EL (cell line): ENCODE results near the gene PRPF8.

ENCODE experiments used
- DNase-seq: peaks from one replicate; pipeline ENCODE4 v3.0.0-alpha.2; 2016

Gene PRPF8

DNA sequence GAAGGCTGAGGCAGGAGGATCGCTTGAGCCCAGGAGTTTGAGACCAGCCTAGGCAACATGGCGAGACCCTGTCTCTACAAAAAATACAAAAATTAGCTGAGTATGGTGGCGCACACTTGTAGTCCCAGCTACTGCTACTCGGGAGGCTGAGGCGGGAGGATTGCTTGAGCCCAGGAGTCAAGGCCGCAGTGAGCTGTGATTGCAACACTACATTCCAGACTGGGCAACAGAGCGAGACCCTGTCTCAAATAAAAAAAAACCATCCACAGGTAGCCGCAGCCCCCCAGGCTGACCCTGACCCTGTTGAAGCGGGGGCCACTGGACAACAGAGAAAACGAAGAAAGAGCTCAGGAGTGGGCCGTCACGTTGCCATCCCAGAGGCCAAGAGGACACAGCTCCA lies 60.0 kb downstream of the PRPF8 start:
- DNase-seq: no peak

DNA sequence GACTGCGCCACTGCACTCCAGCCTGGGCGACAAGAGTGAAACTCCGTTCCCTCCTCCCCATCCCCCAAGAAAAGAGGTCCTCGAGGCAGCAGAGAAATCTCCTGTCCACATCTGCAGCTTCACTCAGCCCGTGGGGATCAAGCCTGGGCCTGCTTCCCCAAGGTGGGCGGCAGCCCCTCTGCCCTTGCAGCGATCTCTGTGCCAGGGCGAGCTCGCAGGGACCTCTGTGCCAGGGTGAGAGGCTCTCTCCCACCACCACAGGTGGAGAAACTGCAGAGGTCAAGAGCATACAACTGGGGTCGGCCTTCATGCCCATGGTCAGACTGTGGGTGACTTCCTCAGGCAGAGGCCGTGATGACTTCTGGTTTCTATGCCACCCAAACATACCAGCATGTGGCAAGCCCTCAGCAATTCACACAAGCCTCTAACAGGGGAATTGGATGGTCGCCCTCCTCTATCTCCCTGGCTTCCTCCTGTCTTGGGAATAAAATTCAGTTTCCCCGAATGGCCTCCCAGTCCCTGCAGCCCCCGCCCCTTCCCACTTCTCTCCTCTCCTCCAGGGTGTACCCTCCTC lies 61.5 kb downstream of the PRPF8 start:
- DNase-seq: no peak

DNA sequence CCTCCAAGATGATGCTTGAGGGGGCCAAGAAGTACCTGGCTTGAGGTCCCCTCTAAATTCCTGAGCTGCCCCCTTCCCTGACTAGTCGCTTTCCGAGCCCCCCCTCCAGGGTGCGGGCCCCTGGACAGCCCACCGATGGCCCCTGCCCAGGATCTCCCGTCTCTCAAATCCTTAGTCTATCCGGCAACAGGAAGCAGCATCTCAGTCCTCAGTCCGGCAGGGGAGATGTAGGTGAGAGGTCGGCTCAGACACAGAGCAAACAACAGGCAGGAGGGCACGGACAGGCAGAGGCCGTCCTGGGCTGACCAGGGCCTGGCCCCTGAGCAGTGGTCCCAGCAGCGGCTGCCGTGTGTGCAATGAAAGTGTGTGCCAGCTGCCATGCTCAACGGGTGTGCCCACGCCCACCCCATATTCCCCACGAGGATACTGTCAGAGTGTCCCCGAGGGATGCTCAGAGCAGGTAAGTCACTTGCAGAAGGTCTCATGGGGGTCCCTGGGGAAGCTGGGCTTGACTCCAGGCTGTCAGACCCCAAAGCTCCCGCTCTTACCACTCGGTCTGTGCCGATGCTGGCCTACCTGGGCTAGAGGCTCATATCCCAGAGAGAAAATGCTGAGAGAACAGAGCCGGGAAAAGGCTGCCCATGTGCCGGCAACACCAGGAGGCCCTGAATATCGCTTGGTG lies 63.3 kb downstream of the PRPF8 start:
- DNase-seq: no peak

DNA sequence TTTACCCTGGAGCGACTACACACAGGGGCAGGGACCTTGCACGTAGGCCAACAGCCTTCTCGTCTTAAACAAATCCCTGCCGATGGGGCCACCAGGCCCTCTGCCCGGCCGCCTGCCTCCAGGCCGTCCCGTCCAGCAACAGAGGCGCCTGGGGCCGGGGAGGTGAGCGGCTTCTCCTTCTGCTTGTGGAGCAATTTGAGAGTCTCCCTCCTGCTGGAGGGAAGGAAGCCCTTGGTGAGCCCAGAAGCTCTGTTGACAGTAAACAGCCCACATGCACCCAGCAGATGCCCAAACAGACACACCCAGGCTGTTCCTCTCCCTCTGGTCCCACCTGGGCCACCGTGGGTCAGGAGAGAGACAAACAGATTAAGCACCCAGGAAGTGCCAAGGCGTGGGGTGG lies 64.2 kb downstream of the PRPF8 start:
- DNase-seq: no peak

DNA sequence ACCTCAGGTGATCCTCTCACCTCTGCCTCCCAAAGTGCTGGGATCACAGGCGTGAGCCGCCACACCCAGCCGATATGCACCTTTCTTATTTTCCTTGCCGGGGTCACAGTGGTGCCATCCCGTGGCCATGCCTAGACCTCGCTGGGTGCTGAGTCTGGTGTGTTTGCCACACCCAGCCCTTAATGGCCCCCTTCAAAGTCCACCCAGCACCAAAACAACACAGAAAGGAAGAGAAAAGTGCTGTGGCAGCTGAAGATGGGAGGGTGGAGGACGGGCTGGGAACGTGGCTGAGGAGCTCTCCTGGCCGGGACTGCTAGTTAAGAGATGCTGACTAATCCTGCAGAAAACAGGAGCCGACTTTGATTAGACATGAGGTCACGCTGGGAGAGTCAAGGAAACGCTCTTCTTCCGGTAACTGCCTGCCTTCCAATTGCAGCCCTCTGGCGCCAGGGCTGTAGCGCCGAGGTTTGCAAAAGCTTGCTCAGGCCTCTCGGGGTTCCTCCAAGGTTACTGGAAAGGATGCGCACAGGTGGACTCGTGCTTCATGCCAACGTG lies 67.0 kb downstream of the PRPF8 start:
- DNase-seq: peak; percentile 78

DNA sequence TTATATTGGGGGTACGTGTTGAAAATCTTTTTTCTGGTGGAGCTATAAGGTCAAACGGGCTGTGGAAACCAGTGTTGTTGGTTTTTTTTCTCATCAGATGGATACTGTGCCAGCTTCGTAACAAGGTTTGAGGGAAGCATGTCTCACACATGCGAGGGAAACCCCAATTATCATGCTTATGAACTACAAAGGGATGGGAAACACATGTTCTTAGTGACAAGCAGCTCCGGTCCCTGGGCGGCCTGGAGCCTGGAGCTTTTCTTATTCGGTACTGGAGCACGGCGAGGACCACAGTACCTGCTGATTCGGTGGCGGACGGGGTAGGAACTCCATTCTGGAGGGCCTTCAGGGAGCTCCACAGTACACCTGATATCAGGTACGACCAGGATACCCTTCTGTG lies 68.6 kb downstream of the PRPF8 start:
- no peak for DNase-seq

DNA sequence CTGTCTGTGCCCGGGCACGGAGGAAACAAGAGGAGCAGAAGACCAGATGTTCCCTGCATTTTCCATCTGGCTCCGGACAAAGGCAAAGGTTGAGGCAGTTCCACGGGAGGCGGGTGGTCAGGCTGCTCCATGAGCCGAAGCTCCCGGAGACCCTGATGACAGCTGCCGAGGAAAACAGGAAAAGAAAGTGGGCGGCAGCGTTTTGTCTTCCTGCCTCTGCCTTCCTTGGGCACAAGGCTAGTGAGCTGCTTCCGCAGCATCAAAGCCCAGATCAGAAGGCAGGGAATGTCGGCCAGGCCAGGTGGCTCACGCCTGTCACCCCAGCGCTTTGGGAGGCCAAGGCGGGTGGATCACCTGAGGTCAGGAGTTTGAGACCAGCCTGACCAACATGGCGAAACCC lies 72.3 kb downstream of the PRPF8 start:
- DNase-seq: no peak

DNA sequence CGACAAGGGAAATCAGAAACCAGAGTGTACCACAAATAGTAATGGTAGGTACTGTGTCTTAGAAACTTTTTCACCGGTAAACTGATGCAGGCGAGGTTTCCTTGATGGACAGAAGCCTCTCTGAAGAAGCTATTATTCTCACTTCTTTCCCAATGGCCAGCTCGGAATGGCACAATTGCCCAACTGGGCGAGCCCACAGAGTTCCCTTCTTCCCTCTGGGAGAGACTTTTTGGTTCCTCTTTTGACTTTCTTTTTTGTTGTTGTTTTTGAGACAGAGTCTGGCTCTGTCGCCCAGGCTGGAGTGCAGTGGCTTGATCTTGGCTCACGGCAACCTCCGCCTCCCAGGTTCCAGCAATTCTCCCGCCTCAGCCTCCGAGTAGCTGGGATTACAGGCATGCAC lies 73.0 kb downstream of the PRPF8 start:
- no peak for DNase-seq

DNA sequence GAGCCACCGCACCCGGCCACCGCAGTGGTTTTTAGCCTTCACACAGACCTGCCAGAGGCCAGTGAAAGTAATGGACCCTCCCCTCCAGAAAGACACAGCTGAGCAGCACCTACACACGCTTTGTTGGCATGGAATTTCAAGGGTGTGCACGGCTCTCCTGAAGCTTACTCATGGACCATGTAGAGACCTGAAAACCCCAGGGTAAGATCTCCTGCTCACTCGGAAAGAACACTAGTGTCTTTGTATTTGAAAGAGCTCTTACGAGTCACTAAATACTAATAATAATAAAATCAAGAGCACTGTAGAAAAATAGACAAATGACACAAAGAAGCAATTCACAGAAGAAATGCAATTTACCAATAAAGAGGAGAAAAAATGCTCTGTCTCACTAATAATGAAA lies 76.0 kb downstream of the PRPF8 start:
- no peak for DNase-seq

DNA sequence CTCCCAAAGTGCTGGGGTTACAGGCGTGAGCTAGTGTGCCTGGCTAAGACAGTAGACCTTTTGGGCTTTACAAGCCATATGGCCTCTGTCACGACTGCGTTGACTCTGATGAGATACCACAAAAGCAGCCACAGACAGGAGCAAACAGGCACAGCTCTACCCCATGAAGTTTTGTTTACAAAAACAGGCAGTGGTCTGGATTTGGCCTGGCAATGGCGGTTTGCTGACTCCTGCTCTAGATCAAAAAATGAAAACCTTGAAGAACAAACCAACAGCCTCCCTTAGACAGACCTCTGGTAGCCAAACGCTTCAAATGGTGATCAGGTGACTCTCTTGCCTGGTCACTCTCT lies 76.7 kb downstream of the PRPF8 start:
- no peak for DNase-seq

DNA sequence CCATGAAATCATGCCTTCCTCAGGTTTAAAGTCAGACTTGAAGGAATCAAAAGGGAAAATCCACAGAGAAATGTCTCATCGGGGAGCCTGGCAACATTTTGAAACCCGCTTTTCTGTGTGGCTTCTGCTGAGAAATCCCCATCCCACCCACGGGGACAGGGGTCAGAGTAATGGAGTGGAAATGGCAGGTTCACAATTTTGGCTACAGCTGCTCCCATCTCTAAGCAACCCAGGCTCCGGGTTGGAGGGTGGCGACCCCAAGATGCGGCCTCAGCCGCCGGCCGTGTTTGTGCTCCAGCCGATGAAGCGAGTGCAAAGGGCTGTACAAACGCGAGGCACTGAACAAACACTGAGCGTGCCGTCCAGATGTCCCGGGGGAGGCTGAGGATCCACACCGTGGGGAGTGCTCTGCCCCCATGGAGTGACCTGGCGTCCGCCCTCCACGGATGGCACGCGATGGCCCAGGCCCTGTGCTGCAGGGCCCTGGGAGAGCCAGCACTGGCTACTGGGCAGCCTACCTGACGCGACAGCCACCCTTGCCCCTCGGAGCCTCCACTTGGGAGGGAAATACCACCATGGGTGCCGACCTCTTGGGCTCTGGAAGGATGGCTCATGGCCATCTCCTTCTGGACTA lies 78.2 kb downstream of the PRPF8 start:
- no peak for DNase-seq

DNA sequence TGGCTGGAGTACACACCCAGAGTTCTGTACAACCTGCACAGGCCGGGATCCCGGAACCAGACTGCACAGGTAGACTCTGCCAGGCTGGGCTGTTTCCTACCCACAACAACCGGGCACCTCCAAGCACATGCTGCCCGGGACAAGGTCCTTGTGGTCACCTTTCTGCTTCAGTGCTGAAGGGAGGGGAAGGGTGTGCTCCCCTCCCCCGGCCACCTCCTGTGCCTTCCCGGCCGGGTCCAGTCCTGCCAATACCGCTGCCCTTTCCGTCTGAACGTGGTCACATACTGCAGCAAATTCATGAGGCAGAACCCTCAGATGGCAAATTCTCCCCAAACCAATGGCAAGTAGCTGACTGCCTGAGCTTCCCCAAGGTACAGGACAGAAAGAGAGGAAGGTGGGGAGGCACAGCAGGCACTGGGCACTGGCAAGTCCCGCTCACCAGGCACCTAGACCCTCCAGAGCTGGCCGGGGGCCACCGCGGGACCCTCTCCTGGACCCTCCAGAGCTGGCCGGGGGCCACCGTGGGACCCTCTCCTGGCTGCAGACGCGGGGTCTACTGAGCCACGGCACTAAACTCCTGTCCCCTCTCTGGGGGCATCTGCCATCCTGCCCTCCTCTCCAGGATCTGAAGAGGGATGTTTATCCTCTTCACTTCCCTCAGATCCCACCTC lies 78.9 kb downstream of the PRPF8 start:
- no peak for DNase-seq

DNA sequence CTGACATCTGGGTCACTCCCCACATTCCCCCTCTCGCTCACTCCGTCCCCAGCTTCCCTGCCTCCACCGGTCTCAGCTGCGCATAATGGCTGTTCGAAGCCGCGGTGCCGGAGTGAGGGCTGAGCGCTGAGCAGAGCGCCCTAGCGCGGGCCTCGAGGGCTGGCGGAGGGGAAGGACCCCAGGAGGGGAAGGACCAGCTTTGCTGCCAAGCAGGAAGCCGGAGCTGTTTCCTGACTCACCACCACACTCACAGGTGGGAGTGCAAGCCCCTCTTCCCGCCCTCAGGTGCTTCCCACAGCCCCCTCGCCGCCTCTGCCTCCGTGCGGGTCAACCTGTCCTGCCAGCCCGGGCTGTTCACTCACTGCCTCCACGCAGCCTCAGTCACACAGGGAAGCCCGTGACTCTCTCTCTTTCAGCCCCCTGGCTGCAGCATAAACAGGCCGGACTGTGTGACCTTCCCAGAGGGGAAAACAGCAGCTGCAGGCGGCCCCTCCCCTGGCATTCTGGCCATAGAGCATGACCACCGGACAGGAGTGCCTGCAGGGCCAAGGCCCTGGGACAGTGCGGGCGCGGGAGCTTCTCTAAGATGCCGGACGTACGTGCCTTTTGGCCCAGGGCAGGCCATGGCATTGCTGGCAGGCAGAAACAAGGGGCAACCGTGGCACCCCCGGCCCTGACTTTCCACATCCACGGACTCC lies 79.7 kb downstream of the PRPF8 start:
- no peak for DNase-seq

DNA sequence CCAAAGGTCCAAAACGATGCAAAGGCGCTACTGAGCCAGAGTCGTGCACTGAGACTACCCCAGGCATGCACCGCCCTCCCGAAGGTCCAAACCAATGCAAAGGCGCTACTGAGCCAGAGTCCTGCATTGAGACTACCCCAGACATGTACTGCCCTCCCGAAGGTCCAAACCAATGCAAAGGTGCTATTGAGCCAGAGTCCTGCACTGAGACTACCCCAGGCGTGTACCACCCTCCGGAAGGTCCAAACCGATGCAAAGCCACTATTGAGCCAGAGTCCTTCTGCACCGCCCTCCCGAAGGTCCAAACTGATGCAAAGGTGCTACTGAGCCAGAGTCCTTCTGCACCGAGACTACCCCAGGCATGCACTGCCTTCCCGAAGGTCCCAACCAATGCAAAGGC lies 83.1 kb downstream of the PRPF8 start:
- DNase-seq: no peak
